Immature natural killer cell (primary cell): ENCODE measurements around the gene NAT10. TPM values are rescaled to one million over a fixed set of nuclear protein-coding genes. Genes with fewer than 3 reads are reported as not detected.

Experiments
- DNase-seq, 3 donors: peaks; one replicate each; pipeline ENCODE4 v3.0.0; 2022; ENCODE audit warnings: mixed read lengths in 1 of 3
- H3K27ac Mint-ChIP-seq, 6 donors: one replicate each; pipeline ENCODE4 v1.8.0; 2020; ENCODE audit warnings: mixed read lengths in 6 of 6, mild to moderate bottlenecking in 5 of 6, inconsistent platforms in 4 of 6, moderate library complexity in 3 of 6
- H3K27me3 Mint-ChIP-seq, 3 donors: one replicate each; pipeline ENCODE4 v1.8.0; 2020 to 2021; ENCODE audit warnings: low read depth in 3 of 3, mild to moderate bottlenecking in 3 of 3, mixed read lengths in 3 of 3, moderate library complexity in 3 of 3, inconsistent platforms in 1 of 3
- H3K36me3 Mint-ChIP-seq, 3 donors: one replicate each; pipeline ENCODE4 v1.8.0; 2020; ENCODE audit warnings: mixed read lengths in 3 of 3, inconsistent platforms in 2 of 3, mild to moderate bottlenecking in 2 of 3
- H3K4me1 Mint-ChIP-seq, 2 donors: one replicate each; pipeline ENCODE4 v1.8.0; 2020; ENCODE audit warnings: inconsistent platforms in 2 of 2, mild to moderate bottlenecking in 2 of 2, mixed read lengths in 2 of 2, moderate library complexity in 1 of 2
- H3K4me3 Mint-ChIP-seq, 5 donors: one replicate each; pipeline ENCODE4 v1.8.0; 2020; ENCODE audit warnings: mild to moderate bottlenecking in 5 of 5, mixed read lengths in 5 of 5, inconsistent platforms in 3 of 5, moderate library complexity in 3 of 5
- H3K9me3 Mint-ChIP-seq, 6 donors: one replicate each; pipeline ENCODE4 v1.8.0; 2020; ENCODE audit warnings: mild to moderate bottlenecking in 6 of 6, mixed read lengths in 6 of 6, inconsistent platforms in 4 of 6, moderate library complexity in 3 of 6
- polyA plus RNA-seq, 3 donors: library from polyadenylated mRNA; unstranded; fragments of 300-500 nt; fragmentation: Illumina TruSeq; gene quantifications; one replicate each; pipeline ENCODE4 v1.2.3, GENCODE V29; 2021

The NAT10 gene
- polyA plus RNA-seq, 3 donors from 2014 or later, result 7.7 to 31.8 (median 16.8) TPM

- H3K27ac Mint-ChIP-seq, result peak overlapping the region in 1 of 6 donors; percentile 6
- DNase-seq, result no peak
- H3K4me1 Mint-ChIP-seq, result no peaks in the 10 kb centered on the region
- H3K36me3 Mint-ChIP-seq, result peaks cover 36 to 66% (median 61%) of the 10 kb centered on the region in 3 donors
- no peak overlapping the region for H3K4me3 Mint-ChIP-seq
- H3K27me3 Mint-ChIP-seq, result peaks cover 2 to 6% (median 3%) of the 10 kb centered on the region in 3 donors
- H3K9me3 Mint-ChIP-seq, result no peaks in the 10 kb centered on the region
Measured at GRCh38 chr11:34124885-34125668, 19.6 kb downstream of the NAT10 start.

DNA sequence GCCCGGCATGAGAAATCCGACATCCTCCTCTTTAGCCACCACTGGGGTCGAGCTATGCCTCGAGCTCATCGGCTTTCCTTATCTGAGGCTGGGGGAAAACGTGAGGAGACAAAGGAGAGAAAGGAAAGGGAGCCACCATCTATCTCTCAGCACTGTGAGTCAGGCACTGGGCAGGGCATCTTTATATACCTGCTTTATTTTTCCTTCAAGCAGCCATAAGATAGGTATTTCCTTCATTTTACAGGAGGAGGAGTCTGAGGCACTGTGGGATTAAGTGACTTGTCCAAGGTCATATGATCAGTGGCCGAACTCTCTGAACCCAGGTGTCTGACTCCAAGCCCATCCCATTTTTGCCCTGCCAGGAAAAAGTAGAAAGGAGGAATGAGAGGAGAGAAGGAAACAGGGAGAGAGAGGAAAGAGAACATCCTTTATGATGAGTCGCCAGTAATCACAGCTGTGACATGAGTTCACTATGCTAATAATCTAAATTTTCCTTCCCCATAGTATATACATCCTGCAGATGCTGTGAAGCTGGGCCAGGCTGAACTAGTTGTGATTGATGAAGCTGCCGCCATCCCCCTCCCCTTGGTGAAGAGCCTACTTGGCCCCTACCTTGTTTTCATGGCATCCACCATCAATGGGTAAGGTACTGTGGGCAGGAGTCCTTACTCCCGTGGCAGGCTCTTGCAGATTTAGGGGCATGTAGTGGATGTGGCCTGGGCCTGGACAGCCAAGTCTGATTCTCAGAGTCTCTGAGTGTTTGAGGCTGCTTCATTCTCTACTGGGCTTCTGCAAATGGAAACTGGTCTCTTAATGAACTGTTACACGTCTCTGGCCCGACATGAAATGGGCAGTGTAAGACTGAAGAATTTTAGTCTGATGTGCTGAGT is 21.8 kb downstream of the NAT10 start:
- peaks cover 0 to 2% (median 0%) of the 10 kb centered on the region in 3 donors for H3K27me3 Mint-ChIP-seq
- H3K9me3 Mint-ChIP-seq, result no peaks in the 10 kb centered on the region
- no peak overlapping the region for H3K27ac Mint-ChIP-seq
- H3K4me3 Mint-ChIP-seq, result no peak overlapping the region
- DNase-seq, result no peak
- H3K4me1 Mint-ChIP-seq, result no peaks in the 10 kb centered on the region
- H3K36me3 Mint-ChIP-seq, result peaks cover 26 to 66% (median 51%) of the 10 kb centered on the region in 3 donors

- no peak overlapping the region for H3K27ac Mint-ChIP-seq
- peaks cover 0 to 2% (median 0%) of the 10 kb centered on the region in 3 donors for H3K27me3 Mint-ChIP-seq
- H3K36me3 Mint-ChIP-seq, result peaks cover 30 to 63% (median 48%) of the 10 kb centered on the region in 3 donors
- H3K9me3 Mint-ChIP-seq, result no peaks in the 10 kb centered on the region
- no peak overlapping the region for H3K4me3 Mint-ChIP-seq
- H3K4me1 Mint-ChIP-seq, result no peaks in the 10 kb centered on the region
- no peak for DNase-seq
Measured at GRCh38 chr11:34128824-34129223, 23.4 kb downstream of the NAT10 start.

- Mint-ChIP-seq H3K4me3 (no peak overlapping the region), H3K36me3 (peaks cover 41 to 59% (median 43%) of the 10 kb centered on the region in 3 donors), H3K9me3 (no peaks in the 10 kb centered on the region), H3K27ac (no peak overlapping the region), H3K27me3 (no peaks in the 10 kb centered on the region), H3K4me1 (no peaks in the 10 kb centered on the region)
- DNase-seq, result no peak
Measured at GRCh38 chr11:34132261-34132965, 27.0 kb downstream of the NAT10 start.

- H3K4me3 Mint-ChIP-seq, result no peak overlapping the region
- H3K4me1 Mint-ChIP-seq, result no peaks in the 10 kb centered on the region
- no peak overlapping the region for H3K27ac Mint-ChIP-seq
- H3K36me3 Mint-ChIP-seq, result peaks cover 45 to 62% (median 48%) of the 10 kb centered on the region in 3 donors
- H3K27me3 Mint-ChIP-seq, result peaks cover 0 to 2% (median 0%) of the 10 kb centered on the region in 3 donors
- H3K9me3 Mint-ChIP-seq, result no peaks in the 10 kb centered on the region
- DNase-seq, result no peak
Measured at GRCh38 chr11:34134765-34135164, 29.3 kb downstream of the NAT10 start.

GRCh38 chr11:34135439-34135838 is 30.0 kb downstream of the NAT10 start:
- H3K36me3 Mint-ChIP-seq, result peaks cover 45 to 62% (median 48%) of the 10 kb centered on the region in 3 donors

GRCh38 chr11:34136420-34136819 is 31.0 kb downstream of the NAT10 start:
- H3K4me1 Mint-ChIP-seq, result no peaks in the 10 kb centered on the region
- H3K27ac Mint-ChIP-seq, result no peak overlapping the region
- H3K9me3 Mint-ChIP-seq, result no peaks in the 10 kb centered on the region
- no peak overlapping the region for H3K4me3 Mint-ChIP-seq
- H3K27me3 Mint-ChIP-seq, result peaks cover 0 to 2% (median 0%) of the 10 kb centered on the region in 3 donors
- no peak for DNase-seq
- H3K36me3 Mint-ChIP-seq, result peaks cover 47 to 64% (median 51%) of the 10 kb centered on the region in 3 donors

More at GRCh38 chr11:34135439-34135838, 30.0 kb downstream of the NAT10 start:
- Mint-ChIP-seq H3K4me1 (no peaks in the 10 kb centered on the region), H3K27ac (no peak overlapping the region), H3K27me3 (peaks cover 0 to 2% (median 0%) of the 10 kb centered on the region in 3 donors), H3K9me3 (no peaks in the 10 kb centered on the region), H3K4me3 (no peak overlapping the region)
- DNase-seq, result no peak

DNA sequence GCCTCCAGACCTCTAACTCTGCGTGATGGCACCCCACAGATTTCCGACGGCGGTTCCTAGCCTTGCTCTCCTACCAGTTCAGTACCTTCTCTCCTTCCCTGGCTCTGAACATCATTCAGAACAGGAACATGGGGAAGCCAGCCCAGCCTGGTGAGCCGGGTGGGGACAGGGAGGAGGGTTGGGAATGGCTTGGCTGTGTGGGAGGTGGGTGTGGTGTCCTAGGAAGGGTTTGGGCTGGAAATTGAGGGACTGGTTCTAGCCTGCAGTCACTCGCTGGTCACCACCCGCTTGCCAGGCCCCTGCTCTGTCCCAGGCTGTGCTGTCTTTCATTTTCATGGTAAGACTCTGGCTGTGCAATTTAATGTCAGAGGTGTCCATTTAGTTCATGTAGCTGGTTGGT is 33.9 kb downstream of the NAT10 start:
- Mint-ChIP-seq H3K4me3 (no peak overlapping the region), H3K27ac (no peak overlapping the region), H3K9me3 (no peaks in the 10 kb centered on the region), H3K27me3 (peaks cover 0 to 2% (median 0%) of the 10 kb centered on the region in 3 donors), H3K36me3 (peaks cover 43 to 70% (median 50%) of the 10 kb centered on the region in 3 donors), H3K4me1 (no peaks in the 10 kb centered on the region)
- DNase-seq, result no peak

GRCh38 chr11:34140149-34140548 is 34.7 kb downstream of the NAT10 start:
- peaks cover 41 to 75% (median 46%) of the 10 kb centered on the region in 3 donors for H3K36me3 Mint-ChIP-seq
- peaks cover 0 to 2% (median 0%) of the 10 kb centered on the region in 3 donors for H3K27me3 Mint-ChIP-seq
- no peaks in the 10 kb centered on the region for H3K4me1 Mint-ChIP-seq
- no peak for DNase-seq
- H3K9me3 Mint-ChIP-seq, result no peaks in the 10 kb centered on the region
- no peak overlapping the region for H3K27ac Mint-ChIP-seq
- no peak overlapping the region for H3K4me3 Mint-ChIP-seq

- no peak overlapping the region for H3K4me3 Mint-ChIP-seq
- DNase-seq, result no peak
- no peak overlapping the region for H3K27ac Mint-ChIP-seq
- no peaks in the 10 kb centered on the region for H3K9me3 Mint-ChIP-seq
- H3K36me3 Mint-ChIP-seq, result peaks cover 35 to 77% (median 41%) of the 10 kb centered on the region in 3 donors
- no peaks in the 10 kb centered on the region for H3K27me3 Mint-ChIP-seq
- no peaks in the 10 kb centered on the region for H3K4me1 Mint-ChIP-seq
Measured at GRCh38 chr11:34143048-34143447, 37.6 kb downstream of the NAT10 start.

DNA sequence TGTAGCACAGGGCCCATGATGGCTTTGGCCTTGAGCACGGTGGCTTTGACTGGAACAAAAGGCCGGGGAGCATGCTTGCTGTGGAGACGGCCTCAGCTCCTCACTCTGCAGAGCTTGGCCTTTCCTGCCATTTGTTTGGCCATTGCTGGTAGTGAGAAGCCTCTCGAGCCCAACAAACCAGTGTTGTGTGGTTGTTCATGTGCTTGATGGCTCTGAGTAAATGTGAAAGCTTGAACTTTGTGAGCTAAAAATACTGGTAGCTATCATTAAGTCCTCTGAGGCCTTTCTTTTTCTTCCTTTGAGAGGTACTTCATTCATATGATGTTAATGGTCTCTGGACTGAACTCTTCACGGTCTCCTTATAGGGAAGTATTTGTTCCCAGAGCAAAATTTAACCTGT is 39.6 kb downstream of the NAT10 start:
- Mint-ChIP-seq H3K4me1 (no peaks in the 10 kb centered on the region), H3K27ac (no peak overlapping the region), H3K36me3 (peaks cover 25 to 70% (median 35%) of the 10 kb centered on the region in 3 donors)

GRCh38 chr11:34145847-34146381 is 40.5 kb downstream of the NAT10 start:
- Mint-ChIP-seq H3K36me3 (peaks cover 25 to 65% (median 35%) of the 10 kb centered on the region in 3 donors), H3K4me3 (no peak overlapping the region), H3K27ac (no peak overlapping the region), H3K27me3 (no peaks in the 10 kb centered on the region), H3K4me1 (no peaks in the 10 kb centered on the region), H3K9me3 (no peaks in the 10 kb centered on the region)
- no peak for DNase-seq

More for the DNA sequence above, 39.6 kb downstream of the NAT10 start:
- no peaks in the 10 kb centered on the region for H3K27me3 Mint-ChIP-seq
- H3K9me3 Mint-ChIP-seq, result no peaks in the 10 kb centered on the region
- no peak overlapping the region for H3K4me3 Mint-ChIP-seq
- DNase-seq, result no peak

- no peak for DNase-seq
- no peak overlapping the region for H3K4me3 Mint-ChIP-seq
- H3K9me3 Mint-ChIP-seq, result no peaks in the 10 kb centered on the region
- no peaks in the 10 kb centered on the region for H3K27me3 Mint-ChIP-seq
- peaks cover 22 to 60% (median 33%) of the 10 kb centered on the region in 3 donors for H3K36me3 Mint-ChIP-seq
- H3K4me1 Mint-ChIP-seq, result no peaks in the 10 kb centered on the region
- no peak overlapping the region for H3K27ac Mint-ChIP-seq
Measured at GRCh38 chr11:34146411-34146810, 41.0 kb downstream of the NAT10 start.
